Astrocyte (in vitro differentiated cells and primary cell): ENCODE measurements around the gene FBXL7. TPM values are rescaled to one million over a fixed set of nuclear protein-coding genes. Genes with fewer than 3 reads are reported as not detected.

Source experiments
- DNase-seq: peaks from one replicate; pipeline ENCODE4 v3.0.0-alpha.2; 2010; ENCODE audit warnings: low read depth
- FAIRE-seq: peaks from 2 replicates; lab custom pipeline; 2011; peaks lifted over from hg19 to GRCh38; lab: Jason Lieb, UNC
- H2AFZ ChIP-seq: 2 replicates; pipeline ENCODE4 v1.6.0; 2012; ENCODE audit warnings: low read depth, low read length, inconsistent platforms
- H3K27ac ChIP-seq: 2 replicates; pipeline ENCODE4 v1.5.1; 2011; ENCODE audit warnings: low read depth, low read length, inconsistent platforms
- H3K27me3 ChIP-seq: 2 replicates; pipeline ENCODE4 v1.6.0; 2011; ENCODE audit warnings: low read length, inconsistent platforms; ENCODE audit not compliant: insufficient read depth
- H3K36me3 ChIP-seq: 2 replicates; pipeline ENCODE4 v1.5.1; 2011; ENCODE audit warnings: low read length, inconsistent platforms; ENCODE audit not compliant: insufficient read depth
- H3K4me1 ChIP-seq: 2 replicates; pipeline ENCODE4 v1.5.1; 2011; ENCODE audit warnings: low read length, inconsistent platforms; ENCODE audit not compliant: insufficient read depth
- H3K4me2 ChIP-seq: 2 replicates; pipeline ENCODE4 v1.6.0; 2012; ENCODE audit warnings: low read length, inconsistent platforms
- H3K4me3 ChIP-seq: 2 replicates; pipeline ENCODE4 v1.5.1; 2011; ENCODE audit warnings: low read depth, mild to moderate bottlenecking, low read length, inconsistent platforms; ENCODE audit not compliant: insufficient read depth
- H3K79me2 ChIP-seq: 2 replicates; pipeline ENCODE4 v1.6.0; 2012; ENCODE audit warnings: mild to moderate bottlenecking, low read length, inconsistent platforms; ENCODE audit not compliant: insufficient read depth
- H3K9ac ChIP-seq: 2 replicates; pipeline ENCODE4 v1.6.0; 2012; ENCODE audit warnings: mild to moderate bottlenecking, low read length, inconsistent platforms
- H3K9me3 ChIP-seq: 2 replicates; pipeline ENCODE4 v1.5.1; 2012; ENCODE audit warnings: low read depth, mild to moderate bottlenecking, low read length, inconsistent platforms; ENCODE audit not compliant: insufficient read depth
- H4K20me1 ChIP-seq: 2 replicates; pipeline ENCODE4 v1.6.0; 2012; ENCODE audit warnings: low read length, inconsistent platforms; ENCODE audit not compliant: insufficient read depth
- H3K27ac Mint-ChIP-seq: one replicate; pipeline ENCODE4 v1.8.0; 2021; ENCODE audit warnings: mild to moderate bottlenecking, mixed read lengths; ENCODE audit not compliant: unreplicated experiment
- H3K27me3 Mint-ChIP-seq: one replicate; pipeline ENCODE4 v1.8.0; 2021; ENCODE audit warnings: low read depth, mixed read lengths; ENCODE audit not compliant: unreplicated experiment
- H3K36me3 Mint-ChIP-seq: one replicate; pipeline ENCODE4 v1.8.0; 2021; ENCODE audit warnings: low read depth, mixed read lengths; ENCODE audit not compliant: unreplicated experiment
- H3K4me1 Mint-ChIP-seq: one replicate; pipeline ENCODE4 v1.8.0; 2021; ENCODE audit warnings: low read depth, mixed read lengths; ENCODE audit not compliant: unreplicated experiment
- H3K4me3 Mint-ChIP-seq: one replicate; pipeline ENCODE4 v1.8.0; 2021; ENCODE audit warnings: mild to moderate bottlenecking, moderate library complexity, mixed read lengths; ENCODE audit not compliant: unreplicated experiment
- H3K9me3 Mint-ChIP-seq: one replicate; pipeline ENCODE4 v1.8.0; 2021; ENCODE audit warnings: mild to moderate bottlenecking, mixed read lengths; ENCODE audit not compliant: unreplicated experiment
- CTCF ChIP-seq: IDR thresholded peaks from 2 replicates; pipeline ENCODE4 v1.5.1; 2011; ENCODE audit warnings: low read depth, mild to moderate bottlenecking, inconsistent platforms, low read length, moderate library complexity; ENCODE audit not compliant: insufficient read depth
- EZH2 ChIP-seq: IDR thresholded peaks from 2 replicates; pipeline ENCODE4 v1.6.1; 2012; ENCODE audit warnings: mild to moderate bottlenecking, low read length, inconsistent platforms; ENCODE audit not compliant: insufficient read depth
- total RNA-seq: library from RNA; stranded (reverse); gene quantifications from 2 replicates; pipeline ENCODE4 v1.2.1, GENCODE V29; 2021

FBXL7 gene
- total RNA-seq, 1 donor from 2014 or later: 21.0 TPM

DNA sequence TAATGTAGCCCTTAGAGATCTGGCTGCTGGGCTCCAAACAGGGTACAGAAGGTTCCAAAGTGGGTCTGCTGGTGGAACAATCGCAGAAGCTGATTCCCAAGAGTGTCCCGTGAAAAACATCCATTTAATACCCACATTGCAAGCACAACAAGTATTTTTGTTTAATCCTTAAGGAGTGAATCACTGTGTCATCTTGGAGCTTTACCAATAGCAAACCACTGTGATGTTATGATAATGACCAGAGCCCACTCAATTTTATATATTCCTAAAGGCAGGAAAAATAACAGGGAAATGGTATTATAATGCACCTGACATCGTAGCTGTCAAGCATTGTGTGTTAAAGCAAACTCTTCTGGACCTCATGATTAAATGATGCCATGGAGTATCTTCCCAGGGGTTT is 291.9 kb downstream of the FBXL7 start:
- Mint-ChIP-seq H3K27me3 (no peaks in the 10 kb centered on the region), H3K4me1 (peaks cover 43% of the 10 kb centered on the region), H3K27ac (no peak overlapping the region), H3K9me3 (no peaks in the 10 kb centered on the region), H3K4me3 (no peak overlapping the region), H3K36me3 (no peaks in the 10 kb centered on the region)
- FAIRE-seq (no peak), DNase-seq (peak; percentile 69)
- Histone ChIP-seq H3K9ac (no peak overlapping the region), H3K79me2 (peaks cover 8% of the 10 kb centered on the region), H3K4me2 (peak overlapping the region; percentile 36), H3K4me1 (peaks cover 13% of the 10 kb centered on the region), H3K36me3 (no peaks in the 10 kb centered on the region), H2AFZ (no peak overlapping the region), H3K9me3 (no peaks in the 10 kb centered on the region), H3K27me3 (no peaks in the 10 kb centered on the region), H4K20me1 (peaks cover 66% of the 10 kb centered on the region), H3K27ac (no peak overlapping the region), H3K4me3 (no peak overlapping the region)
- no peak for TF ChIP-seq CTCF
- TF ChIP-seq EZH2: no peak

- H3K27ac ChIP-seq: no peak overlapping the region
- Mint-ChIP-seq H3K36me3 (no peaks in the 10 kb centered on the region), H3K27ac (no peak overlapping the region), H3K9me3 (no peaks in the 10 kb centered on the region), H3K27me3 (no peaks in the 10 kb centered on the region), H3K4me3 (no peak overlapping the region), H3K4me1 (peaks cover 46% of the 10 kb centered on the region)
- H3K9ac ChIP-seq: no peak overlapping the region
- TF ChIP-seq EZH2 (no peak), CTCF (peak; percentile 26)
- H4K20me1 ChIP-seq: peaks cover 67% of the 10 kb centered on the region
- no peaks in the 10 kb centered on the region for H3K9me3 ChIP-seq
- FAIRE-seq: peak; percentile 32
- no peak overlapping the region for H3K4me2 ChIP-seq
- no peaks in the 10 kb centered on the region for H3K36me3 ChIP-seq
- peaks cover 13% of the 10 kb centered on the region for H3K4me1 ChIP-seq
- H3K79me2 ChIP-seq: peaks cover 15% of the 10 kb centered on the region
- no peak overlapping the region for H3K4me3 ChIP-seq
- no peaks in the 10 kb centered on the region for H3K27me3 ChIP-seq
- DNase-seq: peak; percentile 12
- no peak overlapping the region for H2AFZ ChIP-seq
These were observed 294.3 kb downstream of the FBXL7 start for GRCh38 chr5:15794052-15794985.

- Histone ChIP-seq H3K4me3 (no peak overlapping the region), H3K4me2 (no peak overlapping the region), H2AFZ (no peak overlapping the region), H3K9me3 (no peaks in the 10 kb centered on the region), H3K79me2 (peaks cover 11% of the 10 kb centered on the region), H4K20me1 (peaks cover 59% of the 10 kb centered on the region), H3K27ac (no peak overlapping the region), H3K4me1 (peaks cover 6% of the 10 kb centered on the region), H3K27me3 (no peaks in the 10 kb centered on the region), H3K36me3 (no peaks in the 10 kb centered on the region), H3K9ac (no peak overlapping the region)
- DNase-seq (no peak), FAIRE-seq (no peak)
- Mint-ChIP-seq H3K4me1 (peaks cover 30% of the 10 kb centered on the region), H3K36me3 (no peaks in the 10 kb centered on the region), H3K27me3 (no peaks in the 10 kb centered on the region), H3K9me3 (no peaks in the 10 kb centered on the region), H3K27ac (no peak overlapping the region), H3K4me3 (no peak overlapping the region)
- TF ChIP-seq EZH2 (no peak), CTCF (no peak)
These were observed 296.1 kb downstream of the FBXL7 start for GRCh38 chr5:15796096-15796495.
